Neural progenitor cell (in vitro differentiated cells): ENCODE measurements around the gene PLA2G3. TPM values are rescaled to one million over a fixed set of nuclear protein-coding genes. Genes with fewer than 3 reads are reported as not detected.

Experiments
- DNase-seq: peaks from one replicate; pipeline ENCODE4 v3.0.0-alpha.2; 2016; ENCODE audit warnings: low spot score
- H2AFZ ChIP-seq: fragments of 200-600 bp; sonication (generic); replicated peaks from 2 replicates; pipeline ENCODE4 v1.6.1; 2016; ENCODE audit warnings: antibody characterized with exemption
- H3F3A ChIP-seq: fragments of 200-600 bp; sonication (generic); 2 replicates; pipeline ENCODE4 v1.6.1; 2016; ENCODE audit warnings: antibody characterized with exemption, low read depth
- H3K27ac ChIP-seq: fragments of 200-600 bp; sonication (generic); 2 replicates; pipeline ENCODE4 v1.5.1; 2016; ENCODE audit warnings: mild to moderate bottlenecking
- H3K27me3 ChIP-seq: fragments of 200-600 bp; sonication (generic); 2 replicates; pipeline ENCODE4 v1.6.1; 2016; ENCODE audit warnings: mild to moderate bottlenecking, moderate library complexity
- H3K36me3 ChIP-seq: fragments of 200-600 bp; sonication (generic); 2 replicates; pipeline ENCODE4 v1.5.1; 2016
- H3K4me1 ChIP-seq: fragments of 200-600 bp; sonication (generic); 2 replicates; pipeline ENCODE4 v1.6.1; 2016; ENCODE audit warnings: mixed run types
- H3K4me2 ChIP-seq: fragments of 200-600 bp; sonication (generic); 2 replicates; pipeline ENCODE4 v1.6.1; 2016
- H3K4me3 ChIP-seq: fragments of 200-600 bp; sonication (generic); 2 replicates; pipeline ENCODE4 v1.5.1; 2016
- H3K79me2 ChIP-seq: fragments of 200-600 bp; sonication (generic); 2 replicates; pipeline ENCODE4 v1.6.1; 2016; ENCODE audit warnings: low read depth
- H3K9ac ChIP-seq: fragments of 200-600 bp; sonication (generic); 2 replicates; pipeline ENCODE4 v1.6.1; 2016
- H3K9me3 ChIP-seq: fragments of 200-600 bp; sonication (generic); 2 replicates; pipeline ENCODE4 v1.5.1; 2016; ENCODE audit warnings: low read depth
- H4K20me1 ChIP-seq: fragments of 200-600 bp; sonication (generic); 2 replicates; pipeline ENCODE4 v1.6.1; 2016; ENCODE audit warnings: low read depth
- H3K27ac Mint-ChIP-seq: 3 replicates; pipeline ENCODE4 v1.8.0; 2021; ENCODE audit warnings: mixed read lengths
- H3K27me3 Mint-ChIP-seq: 2 replicates; pipeline ENCODE4 v1.8.0; 2022; ENCODE audit warnings: low read depth, mild to moderate bottlenecking, inconsistent platforms, moderate library complexity, mixed read lengths; ENCODE audit not compliant: insufficient read depth
- H3K36me3 Mint-ChIP-seq: 3 replicates; pipeline ENCODE4 v1.8.0; 2021; ENCODE audit warnings: mixed read lengths
- H3K4me1 Mint-ChIP-seq: 3 replicates; pipeline ENCODE4 v1.8.0; 2021; ENCODE audit warnings: mixed read lengths
- H3K4me3 Mint-ChIP-seq: 3 replicates; pipeline ENCODE4 v1.8.0; 2021; ENCODE audit warnings: mild to moderate bottlenecking, moderate library complexity, mixed read lengths
- H3K9me3 Mint-ChIP-seq: 3 replicates; pipeline ENCODE4 v1.8.0; 2020; ENCODE audit warnings: mixed read lengths
- CTCF ChIP-seq: fragments of 200-600 bp; sonication (generic); IDR thresholded peaks from 2 replicates; pipeline ENCODE4 v1.5.1; 2017; ENCODE audit warnings: antibody characterized with exemption, mild to moderate bottlenecking
- EZH2 ChIP-seq: fragments of 200-600 bp; sonication (generic); IDR thresholded peaks from 2 replicates; pipeline ENCODE4 v1.6.1; 2017; ENCODE audit warnings: antibody characterized with exemption, mild to moderate bottlenecking, moderate library complexity
- EZH2phosphoT487 ChIP-seq: fragments of 200-600 bp; sonication (generic); IDR thresholded peaks from 2 replicates; pipeline ENCODE4 v1.6.1; 2017; ENCODE audit warnings: antibody characterized with exemption
- total RNA-seq: library from RNA; depleted of rRNA; stranded (reverse); fragments of >200 nt; gene quantifications from 2 replicates; pipeline ENCODE4 v1.2.3, GENCODE V29; 2015; ENCODE audit warnings: low replicate concordance

PLA2G3 gene
- total RNA-seq, 1 donor from 2014 or later = 0.41 TPM

DNA sequence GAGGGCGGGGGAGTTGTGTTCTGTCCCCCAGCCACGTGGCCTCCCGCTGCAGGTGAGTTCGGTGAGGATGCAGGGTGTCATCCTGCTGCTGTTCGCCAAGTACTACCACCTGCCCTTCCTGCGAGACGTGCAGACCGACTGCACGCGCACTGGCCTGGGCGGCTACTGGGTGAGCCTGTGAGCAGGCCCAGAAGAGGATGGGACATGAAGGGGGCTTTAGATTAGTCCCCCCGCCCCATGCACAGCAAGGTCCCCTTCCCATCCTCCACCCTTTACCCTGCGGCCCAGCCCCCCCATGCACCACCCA, 13.5 kb downstream of the PLA2G3 start:
- Mint-ChIP-seq H3K27me3 (no peaks in the 10 kb centered on the region), H3K4me3 (no peak overlapping the region), H3K27ac (no peak overlapping the region), H3K9me3 (no peaks in the 10 kb centered on the region), H3K36me3 (no peaks in the 10 kb centered on the region), H3K4me1 (peaks cover 9% of the 10 kb centered on the region)
- H2AFZ ChIP-seq = no peak overlapping the region
- no peaks in the 10 kb centered on the region for H3K27me3 ChIP-seq
- no peaks in the 10 kb centered on the region for H3K9me3 ChIP-seq
- H3F3A ChIP-seq = no peaks in the 10 kb centered on the region
- no peak overlapping the region for H3K4me2 ChIP-seq
- TF ChIP-seq EZH2phosphoT487 (no peak), EZH2 (no peak), CTCF (no peak)
- no peak for DNase-seq
- no peak overlapping the region for H3K9ac ChIP-seq
- H3K4me3 ChIP-seq = no peak overlapping the region
- no peaks in the 10 kb centered on the region for H3K36me3 ChIP-seq
- H3K79me2 ChIP-seq = no peaks in the 10 kb centered on the region
- H4K20me1 ChIP-seq = no peaks in the 10 kb centered on the region
- peaks cover 3% of the 10 kb centered on the region for H3K4me1 ChIP-seq
- no peak overlapping the region for H3K27ac ChIP-seq

GRCh38 chr22:31126128-31126868, 14.0 kb downstream of the PLA2G3 start:
- H3K4me2 ChIP-seq = no peak overlapping the region

GRCh38 chr22:31125521-31126117, 14.7 kb downstream of the PLA2G3 start:
- H3K4me1 ChIP-seq = peaks cover 3% of the 10 kb centered on the region
- no peak for DNase-seq
- H3K4me1 Mint-ChIP-seq = peaks cover 9% of the 10 kb centered on the region
- no peak overlapping the region for H3K9ac ChIP-seq
- no peaks in the 10 kb centered on the region for H3K79me2 ChIP-seq
- H3K27ac Mint-ChIP-seq = no peak overlapping the region
- no peaks in the 10 kb centered on the region for H3K9me3 Mint-ChIP-seq
- no peak overlapping the region for H3K27ac ChIP-seq
- H3K27me3 ChIP-seq = no peaks in the 10 kb centered on the region
- H3K36me3 Mint-ChIP-seq = no peaks in the 10 kb centered on the region
- H3K4me3 Mint-ChIP-seq = no peak overlapping the region
- H3K36me3 ChIP-seq = no peaks in the 10 kb centered on the region
- no peaks in the 10 kb centered on the region for H4K20me1 ChIP-seq
- H2AFZ ChIP-seq = no peak overlapping the region
- no peaks in the 10 kb centered on the region for H3K27me3 Mint-ChIP-seq
- no peak overlapping the region for H3K4me3 ChIP-seq
- H3K4me2 ChIP-seq = no peak overlapping the region
- H3K9me3 ChIP-seq = no peaks in the 10 kb centered on the region
- no peak for TF ChIP-seq EZH2phosphoT487
- no peak for TF ChIP-seq CTCF
- TF ChIP-seq EZH2 = no peak
- no peaks in the 10 kb centered on the region for H3F3A ChIP-seq

More at GRCh38 chr22:31126128-31126868, 14.0 kb downstream of the PLA2G3 start:
- H3K4me3 Mint-ChIP-seq = no peak overlapping the region
- no peaks in the 10 kb centered on the region for H3F3A ChIP-seq
- no peaks in the 10 kb centered on the region for H3K9me3 Mint-ChIP-seq
- no peak overlapping the region for H2AFZ ChIP-seq
- no peaks in the 10 kb centered on the region for H3K79me2 ChIP-seq
- TF ChIP-seq EZH2phosphoT487 (no peak), EZH2 (no peak), CTCF (no peak)
- H3K27ac Mint-ChIP-seq = no peak overlapping the region
- no peaks in the 10 kb centered on the region for H3K9me3 ChIP-seq
- no peaks in the 10 kb centered on the region for H3K27me3 Mint-ChIP-seq
- no peak overlapping the region for H3K9ac ChIP-seq
- peaks cover 3% of the 10 kb centered on the region for H3K4me1 ChIP-seq
- no peak for DNase-seq
- H3K27ac ChIP-seq = no peak overlapping the region
- no peaks in the 10 kb centered on the region for H4K20me1 ChIP-seq
- no peaks in the 10 kb centered on the region for H3K36me3 Mint-ChIP-seq
- H3K27me3 ChIP-seq = no peaks in the 10 kb centered on the region
- H3K4me3 ChIP-seq = no peak overlapping the region
- H3K36me3 ChIP-seq = no peaks in the 10 kb centered on the region
- H3K4me1 Mint-ChIP-seq = peaks cover 9% of the 10 kb centered on the region
